Loucy (cell line): ENCODE data around the gene C2orf80.

Source experiments
- CTCF ChIP-seq: fragments of 200-600 bp; sonication (generic); conservative IDR thresholded peaks from 2 replicates; pipeline ENCODE4 v1.5.1; 2014; ENCODE audit warnings: mild to moderate bottlenecking, antibody characterized with exemption, low read length
- EZH2phosphoT487 ChIP-seq: fragments of 200-600 bp; IDR thresholded peaks from 2 replicates; pipeline ENCODE4 v1.6.1; 2018; ENCODE audit warnings: antibody characterized with exemption, mild to moderate bottlenecking, moderate library complexity, borderline replicate concordance

DNA sequence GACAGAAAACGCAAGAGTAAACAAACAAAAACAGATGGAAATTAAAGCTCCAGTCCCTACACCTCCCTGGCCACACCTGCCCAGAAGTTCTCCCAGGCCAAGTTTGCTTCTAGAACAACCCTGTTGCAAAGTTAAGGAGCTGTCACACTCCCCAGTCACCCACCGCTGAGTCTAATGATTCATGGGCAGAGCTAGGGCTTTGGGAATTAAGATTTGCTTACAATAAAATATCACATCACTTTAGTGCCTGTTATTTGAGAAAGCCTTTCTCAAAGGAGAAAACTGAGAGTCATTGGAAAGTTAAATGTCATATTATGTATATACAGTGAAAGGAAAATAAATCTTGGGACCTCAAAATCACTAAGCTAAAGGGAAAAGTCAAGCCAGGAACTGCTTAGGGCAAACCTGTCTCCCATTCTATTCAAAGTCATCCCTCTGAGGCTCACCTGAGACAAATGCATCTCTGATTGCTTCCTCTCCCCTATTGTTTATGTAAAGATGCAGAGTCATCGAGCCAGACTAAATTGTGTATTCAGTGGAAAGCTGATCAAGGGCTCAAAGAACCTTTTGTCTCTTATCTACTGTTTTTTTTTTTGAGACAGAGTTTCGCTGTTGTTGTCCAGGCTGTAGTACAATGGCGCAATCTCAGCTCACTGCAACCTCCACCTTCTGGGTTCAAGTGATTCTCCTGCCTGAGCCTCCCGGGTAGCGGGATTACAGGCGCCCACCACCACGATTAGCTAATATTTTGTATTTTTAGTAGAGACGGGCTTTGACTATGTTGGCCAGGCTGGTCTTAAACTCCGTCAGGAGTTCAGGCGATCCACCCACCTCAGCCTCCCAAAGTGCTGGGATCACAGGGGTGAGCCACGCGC, 46.7 kb downstream of the C2orf80 start:
- TF ChIP-seq CTCF (no peak), EZH2phosphoT487 (no peak)
